GM21717 (cell line): ENCODE data around the gene NRIP1.
"Not testable (repeated sequence)": the region's sequence is repeated elsewhere in the genome, so short reads cannot be mapped to it uniquely, and the experiment has no call there.

Experiments used
- ATAC-seq: cut with Tn5 transposase; IDR thresholded peaks from one replicate; pipeline ENCODE4 v1.9.1; 2021; ENCODE audit warnings: mild to moderate bottlenecking, moderate library complexity; ENCODE audit not compliant: unreplicated experiment

The NRIP1 gene

DNA sequence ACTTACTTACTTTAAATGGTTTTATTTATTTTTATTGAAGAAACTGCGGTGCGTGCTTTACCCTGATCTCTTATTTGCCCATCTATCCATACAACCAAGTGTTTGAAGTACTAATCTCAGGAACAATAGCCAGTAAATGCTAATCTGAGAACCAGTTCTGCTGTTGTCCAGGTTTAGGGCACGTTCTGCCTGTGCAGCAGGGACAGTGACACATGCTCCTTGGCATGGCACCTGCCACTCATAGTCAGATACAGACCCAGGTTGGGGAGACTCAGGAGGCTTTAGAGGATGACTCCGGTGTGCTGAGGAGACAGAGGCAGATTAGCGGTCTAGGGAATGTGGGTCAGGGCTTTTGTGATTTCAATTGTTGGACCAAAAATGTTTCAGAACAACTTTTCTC, 83.6 kb downstream of the NRIP1 start:
- ATAC-seq, result no peak

DNA sequence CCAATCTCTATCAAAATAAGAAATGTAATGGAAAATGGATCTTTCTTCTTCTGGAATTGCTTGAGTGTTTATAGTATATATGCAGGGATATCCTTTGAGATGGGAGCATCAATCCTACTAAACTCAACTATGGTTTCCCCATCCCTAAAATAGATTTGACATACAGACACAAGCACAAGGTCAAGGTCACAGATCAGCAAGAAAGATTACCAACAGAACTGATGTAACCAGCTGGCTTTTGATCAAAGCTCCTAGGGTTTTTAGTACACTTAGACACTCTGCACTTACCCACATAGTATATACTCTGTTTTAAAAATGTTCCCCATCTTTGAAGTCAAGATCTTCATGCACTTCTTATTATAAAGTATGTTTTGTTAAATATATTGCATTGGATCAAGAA, 85.5 kb downstream of the NRIP1 start:
- ATAC-seq, result no peak

GRCh38 chr21:14977814-14978213, 87.0 kb downstream of the NRIP1 start:
- ATAC-seq, result no peak

- ATAC-seq, result no peak
Observed at GRCh38 chr21:14975136-14975919, 89.5 kb downstream of the NRIP1 start.

- no peak for ATAC-seq
Observed at GRCh38 chr21:14972678-14973077, 92.1 kb downstream of the NRIP1 start.

DNA sequence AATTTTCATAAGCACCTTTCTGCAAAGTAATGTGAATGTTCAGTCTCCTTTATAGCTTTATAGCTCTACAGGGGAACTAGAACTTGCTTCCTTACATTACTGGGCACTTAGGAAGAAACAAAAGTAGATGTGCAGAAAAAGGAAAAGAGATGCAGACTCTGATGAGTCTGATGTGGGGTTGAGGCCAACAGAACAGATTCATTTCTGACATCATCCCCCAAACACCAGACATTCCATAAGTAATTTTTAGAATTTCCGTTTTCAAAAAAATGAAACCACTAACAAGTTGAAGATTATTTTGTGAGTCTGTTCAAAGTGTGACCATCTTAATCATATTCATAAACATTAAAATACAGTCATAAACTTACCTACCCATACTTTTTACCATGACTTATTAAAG, 96.0 kb downstream of the NRIP1 start:
- no peak for ATAC-seq

DNA sequence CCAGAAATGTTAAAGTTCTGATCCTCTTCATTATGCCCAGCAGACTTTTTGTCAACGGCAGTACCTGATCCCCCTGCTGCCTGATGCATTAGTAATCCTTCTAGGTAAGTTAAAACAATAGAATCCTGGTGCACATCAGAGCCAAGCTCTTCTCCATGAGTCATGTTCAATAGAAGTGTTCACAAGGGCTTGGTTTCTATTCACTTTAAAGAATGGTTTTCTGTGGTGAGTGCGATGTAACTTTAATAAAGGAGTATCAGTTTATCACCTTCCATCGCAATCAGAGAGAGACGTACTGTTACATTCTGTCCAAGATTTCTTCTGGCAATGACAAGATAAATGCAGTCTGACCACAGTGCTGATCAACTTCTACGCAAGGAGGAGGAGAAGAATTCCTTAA, 96.8 kb downstream of the NRIP1 start:
- ATAC-seq, result no peak

- no peak for ATAC-seq
Observed at GRCh38 chr21:14964621-14965020, 100.2 kb downstream of the NRIP1 start.

DNA sequence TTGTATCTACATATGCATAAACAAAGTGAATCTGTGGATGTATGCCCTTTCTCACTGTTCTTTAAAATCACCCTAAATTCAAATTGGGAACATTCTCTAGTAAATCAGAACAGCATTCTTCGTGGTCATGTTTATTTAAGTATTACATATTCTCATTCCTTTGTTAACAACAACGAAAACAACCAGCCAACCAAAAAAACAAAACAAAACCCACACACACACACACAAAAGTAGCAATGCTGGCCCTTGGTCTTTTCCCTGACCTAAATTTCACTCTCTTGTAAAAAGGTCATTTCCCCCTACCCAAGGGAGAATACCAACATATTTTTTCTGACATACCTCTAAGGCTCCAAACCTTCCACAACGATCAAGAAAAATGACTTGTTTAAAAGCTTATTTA, 102.6 kb downstream of the NRIP1 start:
- no peak for ATAC-seq

- no peak for ATAC-seq
Observed at GRCh38 chr21:14961502-14961901, 103.3 kb downstream of the NRIP1 start.

DNA sequence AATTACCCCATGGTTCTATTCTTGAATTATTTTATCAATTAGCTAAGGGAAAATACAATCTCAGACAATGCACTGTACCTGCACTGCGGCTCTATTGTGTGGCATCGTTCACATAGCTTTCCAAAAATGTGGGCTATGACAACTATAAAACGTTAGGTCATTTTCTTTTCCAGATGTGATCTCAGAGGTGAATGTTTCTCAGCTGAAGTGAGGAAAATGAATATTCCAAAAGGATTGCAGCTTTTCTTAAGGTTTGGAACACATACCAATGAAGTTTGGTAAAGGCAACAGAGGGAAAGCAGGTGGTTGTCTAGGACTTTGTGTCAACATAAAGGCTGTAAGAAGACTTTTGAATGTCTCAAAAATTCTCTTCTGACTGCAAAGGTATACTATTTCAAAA, 105.5 kb downstream of the NRIP1 start:
- ATAC-seq, result no peak

GRCh38 chr21:14957836-14958235, 107.0 kb downstream of the NRIP1 start:
- ATAC-seq, result no peak

DNA sequence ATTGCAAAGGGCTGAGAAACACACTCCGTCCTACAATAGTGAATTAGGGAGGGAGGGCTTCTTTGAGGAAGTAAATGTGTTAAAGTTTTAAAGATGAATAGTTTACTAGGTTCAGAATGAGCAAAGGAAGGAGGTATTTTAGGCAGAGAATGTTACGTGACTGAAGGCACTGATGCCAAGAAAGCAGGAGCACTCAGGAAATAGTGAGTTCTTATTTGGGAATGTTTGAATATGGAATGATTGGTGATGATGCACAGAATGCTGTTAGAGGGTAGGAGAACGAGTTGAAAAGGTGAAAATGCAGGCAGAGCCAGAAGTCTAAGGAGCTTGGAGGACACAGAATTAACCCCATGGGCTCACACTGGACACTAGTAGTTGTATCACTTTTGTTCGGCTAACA, 108.0 kb downstream of the NRIP1 start:
- no peak for ATAC-seq

DNA sequence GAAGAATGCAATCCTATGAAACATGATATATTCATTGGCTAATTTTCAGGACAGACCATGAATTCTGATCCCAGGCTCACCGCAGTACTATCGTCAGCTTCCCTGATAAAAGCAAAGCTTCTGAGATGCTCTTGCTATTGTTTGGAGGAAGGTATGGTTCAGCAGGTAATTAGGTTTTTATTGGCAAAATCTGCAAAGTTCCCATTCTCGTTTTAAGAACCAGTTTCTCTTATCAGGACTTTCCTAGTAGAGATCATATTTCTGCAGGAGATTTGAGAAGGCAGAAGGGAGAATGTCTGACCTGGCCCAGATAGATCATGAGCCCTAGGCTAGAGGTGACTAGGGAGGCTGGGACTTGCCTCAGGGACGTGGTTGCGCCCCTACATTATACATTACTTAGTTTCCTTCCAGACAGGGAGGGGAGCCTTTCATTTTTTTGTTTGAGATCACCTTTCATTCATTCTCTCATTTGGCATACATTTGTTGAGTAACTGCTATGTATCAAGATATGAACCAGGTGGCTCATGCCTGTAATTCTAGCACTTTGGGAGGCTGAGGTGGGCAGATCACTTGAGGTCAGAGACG, 108.8 kb downstream of the NRIP1 start:
- ATAC-seq, result no peak

DNA sequence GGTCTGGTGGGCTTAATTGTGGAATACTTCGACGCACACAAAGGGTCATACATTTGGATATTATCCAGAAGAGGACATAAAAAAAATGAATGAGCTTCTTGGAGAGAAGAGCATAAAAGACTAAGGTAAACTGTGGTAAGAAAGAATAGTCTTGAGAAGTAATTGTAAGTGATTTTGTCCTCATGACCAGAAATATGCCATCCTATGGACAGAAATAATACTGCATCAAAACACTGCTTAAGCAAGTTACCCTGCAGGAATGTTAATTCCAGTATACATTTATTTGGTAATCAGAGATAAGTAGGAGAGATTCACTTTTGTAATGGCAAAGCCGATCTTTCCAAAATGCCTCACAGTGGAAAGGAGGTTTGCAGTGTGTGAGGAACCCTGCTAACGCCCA, 111.9 kb downstream of the NRIP1 start:
- no peak for ATAC-seq

DNA sequence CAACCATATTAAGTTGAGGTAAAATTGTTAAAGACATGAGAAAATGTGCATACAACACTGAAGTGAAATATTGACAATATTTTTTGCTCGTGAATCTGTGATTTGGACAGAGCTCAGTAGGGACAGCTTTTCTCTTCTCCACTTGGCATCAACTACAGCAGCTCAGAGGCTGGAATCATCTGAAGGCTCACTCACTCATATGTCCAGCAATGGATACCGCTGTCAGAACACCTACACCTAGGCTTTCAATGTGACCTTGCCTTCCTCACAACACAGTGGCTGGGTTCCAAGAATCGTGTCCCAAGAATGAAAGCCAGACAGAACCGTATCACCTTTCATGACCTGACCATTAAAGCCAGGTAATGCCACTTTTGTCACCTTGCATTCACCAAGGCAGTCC, 115.2 kb downstream of the NRIP1 start:
- ATAC-seq, result no peak

- no peak for ATAC-seq
Observed at GRCh38 chr21:14947613-14948160, 117.1 kb downstream of the NRIP1 start.

DNA sequence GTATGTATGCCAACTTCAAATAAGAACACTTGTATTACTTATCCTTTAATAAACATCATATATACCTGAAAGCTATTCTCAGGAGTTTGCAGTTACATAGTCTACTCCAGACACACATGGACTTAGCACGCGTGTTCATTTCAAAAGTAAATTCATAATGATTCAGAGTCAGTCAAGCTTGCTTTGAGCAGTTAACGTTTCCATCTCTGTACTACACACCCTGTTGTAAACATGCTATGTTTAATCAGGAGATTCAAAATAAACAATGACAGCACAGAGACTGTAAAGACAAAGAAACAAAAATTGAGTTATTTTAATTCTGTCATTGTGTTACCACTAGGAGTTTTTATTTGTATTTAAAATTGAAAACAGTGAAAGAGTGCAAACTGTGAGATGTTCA, 119.6 kb downstream of the NRIP1 start:
- ATAC-seq, result no peak

GRCh38 chr21:14943616-14944015, 121.2 kb downstream of the NRIP1 start:
- no peak for ATAC-seq

DNA sequence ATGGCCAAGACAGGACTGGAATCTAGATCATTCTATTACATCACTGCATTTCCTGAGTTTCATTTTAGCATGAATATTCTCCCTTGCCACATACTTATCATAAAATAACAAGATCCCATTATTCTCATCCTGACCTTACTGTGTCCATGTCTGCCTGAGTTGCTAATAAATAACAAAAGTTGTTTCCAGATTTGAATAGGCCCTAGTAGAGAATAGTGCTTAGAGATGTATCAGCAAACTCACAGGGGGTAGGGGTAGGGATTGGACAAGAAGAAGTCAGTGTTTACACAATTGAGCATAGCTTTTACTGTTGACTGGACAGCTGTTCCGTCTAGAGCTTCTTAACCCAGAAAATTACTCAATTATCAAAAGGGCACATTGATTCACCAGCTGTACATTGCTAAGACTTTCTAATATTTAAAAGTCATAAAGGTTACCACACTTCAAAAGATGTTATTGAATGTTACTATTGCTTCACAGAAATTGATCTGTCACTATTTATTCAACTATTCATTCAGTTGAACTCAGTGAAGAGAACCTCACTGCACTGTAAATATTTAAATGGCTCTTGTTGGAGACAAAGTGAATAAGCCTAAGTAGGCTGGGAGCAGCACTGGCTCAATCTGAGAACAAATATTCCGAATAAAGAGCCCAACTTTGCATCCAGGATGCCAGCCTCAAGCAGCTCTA, 121.9 kb downstream of the NRIP1 start:
- no peak for ATAC-seq

DNA sequence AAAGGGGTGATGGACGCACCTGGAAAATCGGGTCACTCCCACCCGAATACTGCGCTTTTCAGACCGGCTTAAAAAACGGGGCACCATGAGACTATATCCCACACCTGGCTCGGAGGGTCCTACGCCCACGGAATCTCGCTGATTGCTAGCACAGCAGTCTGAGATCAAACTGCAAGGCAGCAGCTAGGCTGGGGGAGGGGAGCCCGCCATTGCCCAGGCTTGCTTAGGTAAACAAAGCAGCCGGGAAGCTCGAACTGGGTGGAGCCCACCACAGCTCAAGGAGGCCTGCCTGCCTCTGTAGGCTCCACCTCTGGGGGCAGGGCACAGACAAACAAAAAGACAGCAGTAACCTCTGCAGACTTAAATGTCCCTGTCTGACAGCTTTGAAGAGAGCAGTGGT, 137.5 kb downstream of the NRIP1 start:
- not testable (repeated sequence) for ATAC-seq

GRCh38 chr21:14926186-14926585, 138.6 kb downstream of the NRIP1 start:
- no peak for ATAC-seq
